DND-41 (cell line): Measurements from ENCODE around the gene PPP2R1A.
A peak's percentile ranks its signal among the peaks of the same experiment; 100 is the strongest.

Source experiments
- ATAC-seq: fragments of 200-7000 bp; cut with Tn5 transposase; 3 replicates; pipeline ENCODE4 v1.9.1; 2021; ENCODE audit warnings: low read depth; ENCODE audit not compliant: insufficient read depth
- DNase-seq: peaks from one replicate; pipeline ENCODE4 v3.0.0-alpha.2; 2020
- H2AFZ ChIP-seq: 2 replicates; pipeline ENCODE4 v1.6.0; 2012; ENCODE audit warnings: low read depth, low read length
- H3K27ac ChIP-seq: 2 replicates; pipeline ENCODE4 v1.5.1; 2012; ENCODE audit warnings: low read length, inconsistent platforms
- H3K27me3 ChIP-seq: fragments of 200-600 bp; sonication (generic); 2 replicates; pipeline ENCODE4 v1.6.0; 2012; ENCODE audit warnings: low read length, mild to moderate bottlenecking, inconsistent platforms; ENCODE audit not compliant: insufficient read depth, poor library complexity
- H3K36me3 ChIP-seq: 2 replicates; pipeline ENCODE4 v1.5.1; 2012; ENCODE audit warnings: low read length, inconsistent platforms; ENCODE audit not compliant: insufficient read depth
- H3K4me1 ChIP-seq: 2 replicates; pipeline ENCODE4 v1.5.1; 2012; ENCODE audit warnings: mild to moderate bottlenecking, low read length; ENCODE audit not compliant: insufficient read depth
- H3K4me2 ChIP-seq: 2 replicates; pipeline ENCODE4 v1.6.0; 2012; ENCODE audit warnings: mild to moderate bottlenecking, moderate library complexity, low read length, inconsistent platforms; ENCODE audit not compliant: insufficient read depth
- H3K4me3 ChIP-seq, 2 experiments: fragments of 200-600 bp in 1 of 2; shearing (Covaris generic) in 1 of 2; 2 replicates each; pipeline ENCODE4 v1.5.1; 2012 to 2016; ENCODE audit warnings: inconsistent platforms in 2 of 2, low read length in 2 of 2, mild to moderate bottlenecking in 2 of 2, low read depth in 1 of 2, moderate library complexity in 1 of 2
- H3K79me2 ChIP-seq: 2 replicates; pipeline ENCODE4 v1.6.0; 2012; ENCODE audit warnings: low read length, inconsistent platforms; ENCODE audit not compliant: insufficient read depth
- H3K9ac ChIP-seq: 2 replicates; pipeline ENCODE4 v1.6.0; 2012; ENCODE audit warnings: low read depth, mild to moderate bottlenecking, inconsistent platforms, low read length, moderate library complexity
- H3K9me3 ChIP-seq: 2 replicates; pipeline ENCODE4 v1.5.1; 2012; ENCODE audit warnings: low read length, moderate library complexity, mild to moderate bottlenecking, inconsistent platforms; ENCODE audit not compliant: insufficient read depth, severe bottlenecking
- H4K20me1 ChIP-seq: 2 replicates; pipeline ENCODE4 v1.6.0; 2012; ENCODE audit warnings: low read length; ENCODE audit not compliant: insufficient read depth
- EZH2 ChIP-seq: IDR thresholded peaks from 3 replicates; pipeline ENCODE4 v1.6.1; 2012; ENCODE audit warnings: borderline replicate concordance, low read depth, mild to moderate bottlenecking, moderate library complexity, low read length, inconsistent platforms; ENCODE audit not compliant: severe bottlenecking
- TF ChIP-seq, protein P1 (sequence below): IDR thresholded peaks from 2 replicates; pipeline ENCODE4 v1.5.1; 2012; ENCODE audit warnings: borderline replicate concordance, low read length, moderate library complexity, mild to moderate bottlenecking; ENCODE audit not compliant: poor library complexity, severe bottlenecking; ENCODE audit errors: extremely low read depth

The PPP2R1A gene

DNA sequence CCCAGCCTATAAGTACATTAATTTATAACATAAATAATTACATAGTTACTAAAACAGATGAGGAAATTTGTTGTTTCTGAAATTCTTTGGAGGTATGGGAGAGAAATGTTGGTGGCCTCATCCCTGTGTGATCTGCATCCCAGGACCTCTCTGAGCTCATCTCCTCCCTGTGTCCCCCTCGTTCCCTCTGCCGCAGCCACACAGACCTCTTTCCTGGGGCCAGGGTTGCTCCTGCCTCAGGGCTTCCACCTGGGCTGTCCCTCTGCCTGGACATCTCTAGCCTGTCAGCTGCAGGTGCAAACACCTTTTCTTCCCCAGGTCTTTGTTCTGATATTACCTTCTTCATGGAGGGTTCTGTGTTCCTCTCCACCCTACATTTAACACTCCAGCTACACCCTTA is 83.4 kb downstream of the PPP2R1A start:
- ATAC-seq (no peak), DNase-seq (no peak)
- no peaks in the 10 kb centered on the region for H3K9me3 ChIP-seq
- H3K4me3 ChIP-seq = no peak overlapping the region
- H3K36me3 ChIP-seq = peaks cover 60% of the 10 kb centered on the region
- H3K9ac ChIP-seq = no peak overlapping the region
- H3K79me2 ChIP-seq = peaks cover 93% of the 10 kb centered on the region
- peak overlapping the region; percentile 25; the same call in 1 of the 2 replicates for H3K4me2 ChIP-seq
- no peak for TF ChIP-seq EZH2
- TF ChIP-seq, protein P1, sequence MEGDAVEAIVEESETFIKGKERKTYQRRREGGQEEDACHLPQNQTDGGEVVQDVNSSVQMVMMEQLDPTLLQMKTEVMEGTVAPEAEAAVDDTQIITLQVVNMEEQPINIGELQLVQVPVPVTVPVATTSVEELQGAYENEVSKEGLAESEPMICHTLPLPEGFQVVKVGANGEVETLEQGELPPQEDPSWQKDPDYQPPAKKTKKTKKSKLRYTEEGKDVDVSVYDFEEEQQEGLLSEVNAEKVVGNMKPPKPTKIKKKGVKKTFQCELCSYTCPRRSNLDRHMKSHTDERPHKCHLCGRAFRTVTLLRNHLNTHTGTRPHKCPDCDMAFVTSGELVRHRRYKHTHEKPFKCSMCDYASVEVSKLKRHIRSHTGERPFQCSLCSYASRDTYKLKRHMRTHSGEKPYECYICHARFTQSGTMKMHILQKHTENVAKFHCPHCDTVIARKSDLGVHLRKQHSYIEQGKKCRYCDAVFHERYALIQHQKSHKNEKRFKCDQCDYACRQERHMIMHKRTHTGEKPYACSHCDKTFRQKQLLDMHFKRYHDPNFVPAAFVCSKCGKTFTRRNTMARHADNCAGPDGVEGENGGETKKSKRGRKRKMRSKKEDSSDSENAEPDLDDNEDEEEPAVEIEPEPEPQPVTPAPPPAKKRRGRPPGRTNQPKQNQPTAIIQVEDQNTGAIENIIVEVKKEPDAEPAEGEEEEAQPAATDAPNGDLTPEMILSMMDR = no peak
- H3K27ac ChIP-seq = no peak overlapping the region
- no peak overlapping the region for H2AFZ ChIP-seq
- peaks cover 52% of the 10 kb centered on the region for H3K4me1 ChIP-seq
- H4K20me1 ChIP-seq = peaks cover 46% of the 10 kb centered on the region
- no peaks in the 10 kb centered on the region for H3K27me3 ChIP-seq

DNA sequence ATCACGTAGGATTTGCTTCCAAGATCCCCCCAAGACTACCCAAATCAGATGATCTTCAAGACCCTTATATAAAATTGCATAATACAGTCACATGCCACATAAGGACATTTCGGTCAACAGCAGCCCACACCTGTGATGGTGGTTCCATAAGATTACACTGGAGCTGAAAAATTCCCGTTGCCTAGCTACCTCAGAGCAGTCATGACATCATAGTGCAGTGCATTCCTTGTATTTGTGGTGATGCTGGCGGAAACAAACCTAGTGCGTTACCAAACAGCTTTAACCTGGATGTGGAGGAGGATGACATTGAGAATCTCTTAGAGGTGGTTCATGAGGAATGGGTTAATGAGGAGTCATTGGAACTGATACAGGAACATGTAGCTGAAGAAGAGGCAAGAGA is 84.3 kb downstream of the PPP2R1A start:
- H3K9ac ChIP-seq = no peak overlapping the region
- ATAC-seq (no peak), DNase-seq (no peak)
- H3K4me1 ChIP-seq = peaks cover 46% of the 10 kb centered on the region
- H3K9me3 ChIP-seq = no peaks in the 10 kb centered on the region
- no peak overlapping the region for H2AFZ ChIP-seq
- no peaks in the 10 kb centered on the region for H3K27me3 ChIP-seq
- no peak overlapping the region for H3K4me3 ChIP-seq
- no peak overlapping the region for H3K27ac ChIP-seq
- TF ChIP-seq, protein P1 = no peak
- no peak for TF ChIP-seq EZH2
- peak overlapping the region; percentile 10; the same call in 1 of the 2 replicates for H3K4me2 ChIP-seq
- H4K20me1 ChIP-seq = peaks cover 55% of the 10 kb centered on the region
- H3K36me3 ChIP-seq = peaks cover 60% of the 10 kb centered on the region
- peaks cover 98% of the 10 kb centered on the region for H3K79me2 ChIP-seq

DNA sequence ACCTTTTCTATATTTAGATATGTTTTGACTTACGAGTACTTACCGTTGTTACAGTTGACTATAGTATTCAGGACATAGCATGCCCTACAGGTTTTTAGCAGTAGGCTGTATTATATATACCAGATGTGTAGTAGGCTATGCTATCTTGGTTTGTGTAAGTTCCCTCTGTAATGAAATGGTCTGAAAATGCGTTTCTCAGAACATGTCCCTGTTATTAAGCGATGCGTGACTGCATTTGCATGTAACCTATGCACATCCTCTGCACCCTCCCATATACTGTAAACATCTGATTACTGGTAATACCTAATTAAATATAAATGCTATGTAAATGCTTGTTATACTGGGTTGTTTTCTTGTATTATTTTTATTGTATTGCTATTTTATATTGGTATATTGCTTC is 86.1 kb downstream of the PPP2R1A start:
- no peak for DNase-seq
- no peaks in the 10 kb centered on the region for H3K9me3 ChIP-seq
- TF ChIP-seq EZH2 = no peak
- TF ChIP-seq, protein P1 = no peak
- H2AFZ ChIP-seq = no peak overlapping the region
- H3K9ac ChIP-seq = no peak overlapping the region
- peaks cover 61% of the 10 kb centered on the region for H4K20me1 ChIP-seq
- H3K4me1 ChIP-seq = peaks cover 39% of the 10 kb centered on the region
- H3K4me3 ChIP-seq = no peak overlapping the region
- no peak overlapping the region for H3K4me2 ChIP-seq
- H3K27ac ChIP-seq = no peak overlapping the region
- ATAC-seq = no peak
- peaks cover 100% of the 10 kb centered on the region for H3K79me2 ChIP-seq
- no peaks in the 10 kb centered on the region for H3K27me3 ChIP-seq
- H3K36me3 ChIP-seq = peaks cover 51% of the 10 kb centered on the region

DNA sequence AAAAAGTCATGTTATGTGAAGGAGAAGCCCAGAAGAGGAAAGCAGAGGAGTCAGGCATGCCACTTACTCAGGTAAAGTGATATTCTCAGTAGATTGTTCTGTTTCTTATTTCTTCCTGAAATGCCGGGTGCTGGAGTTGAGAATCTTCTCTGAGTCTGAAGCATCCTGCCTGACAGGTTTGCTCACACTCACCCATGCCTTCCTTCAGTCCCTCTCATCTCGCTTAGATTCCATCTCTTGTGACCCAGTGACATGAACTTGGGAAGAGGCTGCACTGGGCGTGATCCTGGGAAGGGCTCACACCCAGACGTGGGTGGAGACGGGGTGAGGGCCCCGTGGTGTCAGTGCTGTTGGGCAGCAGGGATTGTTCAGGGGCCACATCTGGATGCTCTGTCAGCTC is 87.6 kb downstream of the PPP2R1A start:
- no peaks in the 10 kb centered on the region for H3K27me3 ChIP-seq
- no peak for TF ChIP-seq EZH2
- TF ChIP-seq, protein P1 = no peak
- peaks cover 25% of the 10 kb centered on the region; the same call in 1 of the 2 replicates for H3K4me1 ChIP-seq
- peaks cover 66% of the 10 kb centered on the region for H4K20me1 ChIP-seq
- H3K27ac ChIP-seq = no peak overlapping the region
- H2AFZ ChIP-seq = no peak overlapping the region
- H3K9ac ChIP-seq = no peak overlapping the region
- peaks cover 100% of the 10 kb centered on the region for H3K79me2 ChIP-seq
- DNase-seq = no peak
- H3K4me3 ChIP-seq = no peak overlapping the region
- H3K9me3 ChIP-seq = no peaks in the 10 kb centered on the region
- H3K4me2 ChIP-seq = no peak overlapping the region
- peaks cover 50% of the 10 kb centered on the region for H3K36me3 ChIP-seq
- ATAC-seq = no peak
